Neutrophil (primary cell): ENCODE data around the gene MYBPC2.

ENCODE experiments used
- H3K27ac ChIP-seq: fragments of 200-600 bp; sonication (generic); 2 replicates; pipeline ENCODE4 v1.5.1; 2016; ENCODE audit warnings: mild to moderate bottlenecking, moderate library complexity
- H3K27me3 ChIP-seq: fragments of 200-600 bp; sonication (generic); 2 replicates; pipeline ENCODE4 v1.6.0; 2016; ENCODE audit warnings: mild to moderate bottlenecking
- H3K36me3 ChIP-seq: fragments of 200-600 bp; sonication (generic); 2 replicates; pipeline ENCODE4 v1.5.1; 2017
- H3K4me1 ChIP-seq, 2 experiments: fragments of 200-600 bp in 1 of 2; sonication (generic) in 1 of 2; 1 replicate in 1 of 2; 2 replicates in 1 of 2; pipeline versions ENCODE4 v1.5.1 to v1.6.1; 2013 to 2016; ENCODE audit warnings: low read depth in 1 of 2, low read length in 1 of 2, mild to moderate bottlenecking in 1 of 2, moderate library complexity in 1 of 2; ENCODE audit not compliant: control insufficient read depth in 1 of 2, insufficient read depth in 1 of 2
- H3K4me3 ChIP-seq, 2 experiments: fragments of 200-600 bp in 1 of 2; sonication (generic) in 1 of 2; 1 replicate in 1 of 2; 2 replicates in 1 of 2; pipeline ENCODE4 v1.5.1; 2013 to 2016; ENCODE audit warnings: low read depth in 1 of 2, low read length in 1 of 2, mild to moderate bottlenecking in 1 of 2, moderate library complexity in 1 of 2
- H3K9me3 ChIP-seq: fragments of 200-600 bp; sonication (generic); 2 replicates; pipeline ENCODE4 v1.5.1; 2016
- CTCF ChIP-seq: fragments of 200-600 bp; sonication (generic); IDR thresholded peaks from 2 replicates; pipeline ENCODE4 v1.5.1; 2016; ENCODE audit warnings: antibody characterized with exemption

Gene MYBPC2

DNA sequence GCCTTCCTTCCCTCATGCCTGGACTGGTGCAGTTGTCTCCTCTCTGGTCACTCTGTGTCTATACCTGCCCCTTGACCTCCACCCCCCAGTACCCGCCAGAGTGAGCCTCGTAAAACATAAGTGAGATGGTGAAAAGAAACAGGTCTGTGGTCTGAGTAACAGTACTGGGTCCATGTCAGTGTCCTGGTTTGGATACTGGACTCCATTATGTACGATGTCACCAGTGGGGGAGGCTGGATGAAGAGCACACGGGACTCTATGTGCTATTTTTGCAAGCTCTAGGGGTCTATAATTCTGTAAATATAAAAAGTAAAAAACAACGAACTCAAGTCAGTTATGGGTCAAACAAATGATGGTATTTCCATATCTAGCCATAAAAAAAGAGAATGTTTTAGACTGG, 14.4 kb downstream of the MYBPC2 start:
- H3K27ac ChIP-seq: no peak overlapping the region
- no peaks in the 10 kb centered on the region for H3K9me3 ChIP-seq
- H3K4me3 ChIP-seq: no peak overlapping the region
- H3K4me1 ChIP-seq: no peaks in the 10 kb centered on the region
- H3K36me3 ChIP-seq: no peaks in the 10 kb centered on the region
- peaks cover 28% of the 10 kb centered on the region for H3K27me3 ChIP-seq
- no peak for TF ChIP-seq CTCF

- Histone ChIP-seq H3K4me1 (no peaks in the 10 kb centered on the region), H3K36me3 (no peaks in the 10 kb centered on the region), H3K9me3 (no peaks in the 10 kb centered on the region), H3K27ac (no peak overlapping the region), H3K27me3 (peaks cover 29% of the 10 kb centered on the region), H3K4me3 (no peak overlapping the region)
- TF ChIP-seq CTCF: no peak
These were observed 15.1 kb downstream of the MYBPC2 start for GRCh38 chr19:50447750-50448149.

DNA sequence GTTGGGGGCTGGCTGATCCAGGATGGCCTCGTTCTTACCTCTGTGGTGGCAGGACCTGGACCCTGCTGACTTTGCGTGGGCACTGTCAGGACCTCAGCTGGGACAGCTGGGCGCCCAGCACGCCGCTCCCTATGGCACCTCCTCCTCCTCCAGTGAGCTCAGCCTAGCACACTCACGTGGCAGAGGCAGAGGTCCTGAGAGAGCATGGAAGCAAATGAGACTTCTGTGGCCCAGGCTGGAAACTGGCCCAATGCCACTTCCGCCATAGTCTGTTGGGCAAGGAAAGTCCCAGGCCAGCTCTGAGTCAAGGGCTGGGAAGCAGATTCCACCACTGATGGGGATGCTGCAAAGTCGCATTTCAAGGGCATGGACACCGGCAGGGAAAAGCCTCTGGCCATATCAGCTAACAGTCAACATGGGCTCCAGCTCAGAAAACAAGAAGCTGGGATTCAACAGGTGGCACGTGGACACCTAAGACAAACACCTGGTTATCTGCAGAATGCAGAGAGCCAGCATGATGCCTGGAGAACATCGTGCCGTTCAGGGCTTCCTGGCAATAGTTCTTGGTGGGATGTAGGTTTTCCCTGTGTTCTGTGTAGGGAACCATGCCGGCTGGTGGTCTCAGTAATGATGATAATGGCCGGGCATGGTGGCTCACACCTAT, 16.7 kb downstream of the MYBPC2 start:
- no peak for TF ChIP-seq CTCF
- peaks cover 29% of the 10 kb centered on the region for H3K27me3 ChIP-seq
- no peaks in the 10 kb centered on the region for H3K9me3 ChIP-seq
- H3K36me3 ChIP-seq: no peaks in the 10 kb centered on the region
- H3K27ac ChIP-seq: no peak overlapping the region
- H3K4me3 ChIP-seq: no peak overlapping the region
- no peaks in the 10 kb centered on the region for H3K4me1 ChIP-seq

DNA sequence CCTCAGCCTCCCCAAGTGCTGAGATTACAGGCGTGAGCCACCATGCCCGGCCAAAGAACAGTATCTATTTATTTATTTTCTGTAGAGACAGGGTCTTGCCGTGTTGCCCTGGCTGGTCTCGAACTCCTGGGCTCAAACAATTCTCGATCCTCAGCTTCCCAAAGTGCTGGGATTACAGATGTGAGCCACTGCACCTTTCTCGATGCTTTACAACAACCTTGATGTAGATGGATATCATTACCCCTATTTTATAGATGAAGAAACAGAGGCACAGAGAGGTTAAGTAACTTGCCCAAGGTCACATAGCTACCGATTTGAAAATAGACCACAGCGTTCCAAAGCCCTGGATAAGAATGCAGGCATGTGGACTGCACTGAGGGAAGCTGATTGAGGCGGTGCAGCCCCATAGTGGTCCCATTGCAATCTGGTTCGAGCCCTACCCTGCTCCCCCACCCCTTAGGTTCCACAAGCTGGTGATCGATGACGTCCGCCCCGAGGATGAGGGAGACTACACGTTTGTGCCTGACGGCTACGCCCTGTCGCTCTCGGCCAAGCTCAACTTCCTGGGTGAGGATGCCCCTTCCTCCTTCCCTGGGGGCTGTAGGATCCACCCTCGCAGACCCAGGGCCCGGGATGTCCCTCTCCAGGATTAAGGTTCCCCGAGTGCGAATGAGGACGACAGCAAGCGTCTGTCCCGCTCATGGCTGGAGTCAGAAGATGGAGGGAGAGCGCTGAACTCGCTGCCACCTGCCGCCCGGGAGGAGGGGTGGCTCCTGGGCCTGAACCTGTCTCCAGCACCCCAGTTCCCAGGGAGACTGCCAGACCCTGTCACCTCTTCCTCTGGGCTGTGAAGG, 17.9 kb downstream of the MYBPC2 start:
- H3K27me3 ChIP-seq: peaks cover 29% of the 10 kb centered on the region
- no peak for TF ChIP-seq CTCF

DNA sequence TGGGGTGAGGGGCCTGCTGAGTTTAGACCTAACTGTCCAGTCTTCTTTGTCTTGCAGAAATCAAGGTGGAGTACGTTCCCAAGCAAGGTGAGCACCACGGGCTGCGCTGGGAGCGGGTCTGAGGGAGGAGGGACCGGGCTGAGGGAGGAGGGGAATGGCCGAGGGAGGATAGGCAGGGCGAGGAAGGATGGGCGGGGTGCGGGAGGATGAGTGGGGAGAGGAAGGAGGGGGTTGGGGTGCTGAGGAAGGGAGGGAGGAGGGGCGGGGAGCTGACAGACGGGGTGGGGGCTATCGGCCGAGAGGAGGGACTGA, 18.5 kb downstream of the MYBPC2 start:
- Histone ChIP-seq H3K27ac (no peak overlapping the region), H3K4me3 (no peak overlapping the region), H3K27me3 (peaks cover 29% of the 10 kb centered on the region), H3K4me1 (no peaks in the 10 kb centered on the region), H3K36me3 (no peaks in the 10 kb centered on the region), H3K9me3 (no peaks in the 10 kb centered on the region)
- no peak for TF ChIP-seq CTCF

More for the DNA sequence above, 17.9 kb downstream of the MYBPC2 start:
- Histone ChIP-seq H3K27ac (no peak overlapping the region), H3K9me3 (no peaks in the 10 kb centered on the region), H3K4me3 (no peak overlapping the region), H3K4me1 (no peaks in the 10 kb centered on the region), H3K36me3 (no peaks in the 10 kb centered on the region)
